SK-MEL-5 (cell line): ENCODE data around the gene MN1. TPM values are rescaled to one million over a fixed set of nuclear protein-coding genes. Genes with fewer than 3 reads are reported as not detected.
A peak's percentile ranks its signal among the peaks of the same experiment; 100 is the strongest.

Source experiments
- DNase-seq: peaks from one replicate; pipeline ENCODE4 v3.0.0-alpha.2; 2016; ENCODE audit warnings: low read depth, low spot score
- in situ Hi-C: cut with HindIII; loops from 2 replicates; pipeline ENCODE4 v1.10.0; 2016; ENCODE audit warnings: low sequenced_read_pairs, high pct_unique_total_duplicates, low pct_unique_long_range_greater_than_20kb
- polyA plus RNA-seq, 2 experiments: library from polyadenylated mRNA; depleted of rRNA; stranded (reverse); fragments of >200 nt; gene quantifications; 2 replicates each; pipeline ENCODE4 v1.2.3, GENCODE V29; 2015
- total RNA-seq: library from RNA; depleted of rRNA; stranded (reverse); fragments of >200 nt; shearing (Covaris generic); gene quantifications from 2 replicates; pipeline ENCODE4 v1.2.3, GENCODE V29; 2014; rRNA removed

MN1 gene
- total RNA-seq, result 0.16 and 0.24 TPM in 2 replicates
- polyA plus RNA-seq (2015; cell fraction: cytosol; rRNA removed), result 0.75 and 0.85 TPM in 2 replicates
- polyA plus RNA-seq (2015; cell fraction: nucleus; rRNA removed), result 0.43 and 0.58 TPM in 2 replicates

GRCh38 chr22:27801616-27802345, at the start of gene MN1:
TSS of gene MN1 (minus strand) at chr22:27801756. CDS start at chr22:27800543, 1,213 bp downstream.
- in situ Hi-C loops, result no loop called here
- DNase-seq, result peak; percentile 51

- in situ Hi-C loops, result no loop called here
Measured at GRCh38 chr22:27850000-27850521, 48.5 kb upstream of the MN1 start.

GRCh38 chr22:27848005-27848404, 46.4 kb upstream of the MN1 start:
- in situ Hi-C loops, result no loop called here
- DNase-seq, result no peak

More at GRCh38 chr22:27850000-27850521, 48.5 kb upstream of the MN1 start:
- peak; percentile 76 for DNase-seq

GRCh38 chr22:27846910-27847309, 45.4 kb upstream of the MN1 start:
- no peak for DNase-seq
- in situ Hi-C loops, result no loop called here

GRCh38 chr22:27846248-27846757, 44.7 kb upstream of the MN1 start:
- no peak for DNase-seq
- in situ Hi-C loops, result no loop called here

GRCh38 chr22:27845644-27846043, 44.1 kb upstream of the MN1 start:
- in situ Hi-C loops, result no loop called here
- DNase-seq, result no peak

GRCh38 chr22:27844656-27845591, 43.4 kb upstream of the MN1 start:
- in situ Hi-C loops, result no loop called here
- DNase-seq, result no peak

- in situ Hi-C loops, result no loop called here
- DNase-seq, result no peak
Measured at GRCh38 chr22:27844256-27844655, 42.7 kb upstream of the MN1 start.

GRCh38 chr22:27843441-27843840, 41.9 kb upstream of the MN1 start:
- DNase-seq, result no peak
- in situ Hi-C loops, result no loop called here

GRCh38 chr22:27842669-27843431, 41.3 kb upstream of the MN1 start:
- in situ Hi-C loops, result no loop called here
- DNase-seq, result no peak

GRCh38 chr22:27842201-27842600, 40.6 kb upstream of the MN1 start:
- in situ Hi-C loops, result no loop called here

GRCh38 chr22:27840436-27840835, 38.9 kb upstream of the MN1 start:
- no peak for DNase-seq
- in situ Hi-C loops, result no loop called here

More at GRCh38 chr22:27842201-27842600, 40.6 kb upstream of the MN1 start:
- DNase-seq, result no peak

- in situ Hi-C loops, result no loop called here
Measured at GRCh38 chr22:27839057-27839660, 37.6 kb upstream of the MN1 start.

GRCh38 chr22:27836181-27836580, 34.6 kb upstream of the MN1 start:
- DNase-seq, result no peak
- in situ Hi-C loops, result no loop called here

More at GRCh38 chr22:27839057-27839660, 37.6 kb upstream of the MN1 start:
- no peak for DNase-seq

GRCh38 chr22:27835446-27835845, 33.9 kb upstream of the MN1 start:
- no peak for DNase-seq
- in situ Hi-C loops, result no loop called here

GRCh38 chr22:27834364-27835185, 33.0 kb upstream of the MN1 start:
- in situ Hi-C loops, result no loop called here
- no peak for DNase-seq
